ENCODE data around the gene ANKZF1.

- TF ChIP-seq EZH2phosphoT487 (IDR thresholded peaks at IDR 0.05; ENCODE audit: insufficient read depth, low read depth) (no peak), EZH2 (IDR thresholded peaks at IDR 0.05; ENCODE audit: insufficient read depth, poor library complexity, severe bottlenecking) (no peak)
Measured at GRCh38 chr2:219214141-219214540, 15.5 kb upstream of the ANKZF1 start.
